Fibroblast of pulmonary artery (primary cell): ENCODE results near the gene BEGAIN.

Experiments
- DNase-seq: peaks from one replicate; pipeline ENCODE4 v3.0.0-alpha.2; 2010; ENCODE audit warnings: low read depth
- H3K4me3 ChIP-seq: replicated peaks from 2 replicates; pipeline ENCODE4 v1.5.1; 2011; ENCODE audit warnings: low read depth, mild to moderate bottlenecking, control low read depth, low read length, moderate library complexity
- TF ChIP-seq, protein P1 (sequence below): IDR thresholded peaks from 2 replicates; pipeline ENCODE4 v1.5.1; 2011; ENCODE audit warnings: mild to moderate bottlenecking, control low read depth, low read length, inconsistent platforms; ENCODE audit errors: missing control alignments

The BEGAIN gene

GRCh38 chr14:100526057-100526456 lies 61.2 kb downstream of the BEGAIN start:
- H3K4me3 ChIP-seq, result no peak overlapping the region
- no peak for DNase-seq
- TF ChIP-seq, protein P1, sequence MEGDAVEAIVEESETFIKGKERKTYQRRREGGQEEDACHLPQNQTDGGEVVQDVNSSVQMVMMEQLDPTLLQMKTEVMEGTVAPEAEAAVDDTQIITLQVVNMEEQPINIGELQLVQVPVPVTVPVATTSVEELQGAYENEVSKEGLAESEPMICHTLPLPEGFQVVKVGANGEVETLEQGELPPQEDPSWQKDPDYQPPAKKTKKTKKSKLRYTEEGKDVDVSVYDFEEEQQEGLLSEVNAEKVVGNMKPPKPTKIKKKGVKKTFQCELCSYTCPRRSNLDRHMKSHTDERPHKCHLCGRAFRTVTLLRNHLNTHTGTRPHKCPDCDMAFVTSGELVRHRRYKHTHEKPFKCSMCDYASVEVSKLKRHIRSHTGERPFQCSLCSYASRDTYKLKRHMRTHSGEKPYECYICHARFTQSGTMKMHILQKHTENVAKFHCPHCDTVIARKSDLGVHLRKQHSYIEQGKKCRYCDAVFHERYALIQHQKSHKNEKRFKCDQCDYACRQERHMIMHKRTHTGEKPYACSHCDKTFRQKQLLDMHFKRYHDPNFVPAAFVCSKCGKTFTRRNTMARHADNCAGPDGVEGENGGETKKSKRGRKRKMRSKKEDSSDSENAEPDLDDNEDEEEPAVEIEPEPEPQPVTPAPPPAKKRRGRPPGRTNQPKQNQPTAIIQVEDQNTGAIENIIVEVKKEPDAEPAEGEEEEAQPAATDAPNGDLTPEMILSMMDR, result no peak

- DNase-seq, result no peak
- H3K4me3 ChIP-seq, result no peak overlapping the region
- TF ChIP-seq, protein P1, result no peak
Measured at GRCh38 chr14:100525615-100526014, 61.6 kb downstream of the BEGAIN start.

DNA sequence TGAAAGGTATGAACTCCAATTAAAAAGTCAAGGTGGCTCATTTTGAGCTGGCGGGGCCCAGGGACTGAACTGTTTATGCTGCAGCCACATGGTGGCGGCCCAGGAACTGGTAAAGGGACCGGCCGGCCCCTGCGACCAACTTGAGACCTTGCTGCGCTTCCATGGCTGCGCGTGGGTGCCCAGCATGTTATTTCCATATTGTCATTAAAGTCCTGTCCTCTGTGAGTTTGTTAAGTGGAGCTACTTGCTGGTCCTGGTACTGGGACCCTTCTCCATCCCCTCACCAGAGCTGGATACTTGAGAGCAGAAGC lies 62.3 kb downstream of the BEGAIN start:
- TF ChIP-seq, protein P1, result no peak
- H3K4me3 ChIP-seq, result no peak overlapping the region
- DNase-seq, result no peak

- DNase-seq, result no peak
- TF ChIP-seq, protein P1, result no peak
- no peak overlapping the region for H3K4me3 ChIP-seq
Measured at GRCh38 chr14:100524233-100524932, 62.8 kb downstream of the BEGAIN start.

GRCh38 chr14:100523843-100524169 lies 63.4 kb downstream of the BEGAIN start:
- H3K4me3 ChIP-seq, result no peak overlapping the region
- TF ChIP-seq, protein P1, result no peak
- DNase-seq, result no peak

DNA sequence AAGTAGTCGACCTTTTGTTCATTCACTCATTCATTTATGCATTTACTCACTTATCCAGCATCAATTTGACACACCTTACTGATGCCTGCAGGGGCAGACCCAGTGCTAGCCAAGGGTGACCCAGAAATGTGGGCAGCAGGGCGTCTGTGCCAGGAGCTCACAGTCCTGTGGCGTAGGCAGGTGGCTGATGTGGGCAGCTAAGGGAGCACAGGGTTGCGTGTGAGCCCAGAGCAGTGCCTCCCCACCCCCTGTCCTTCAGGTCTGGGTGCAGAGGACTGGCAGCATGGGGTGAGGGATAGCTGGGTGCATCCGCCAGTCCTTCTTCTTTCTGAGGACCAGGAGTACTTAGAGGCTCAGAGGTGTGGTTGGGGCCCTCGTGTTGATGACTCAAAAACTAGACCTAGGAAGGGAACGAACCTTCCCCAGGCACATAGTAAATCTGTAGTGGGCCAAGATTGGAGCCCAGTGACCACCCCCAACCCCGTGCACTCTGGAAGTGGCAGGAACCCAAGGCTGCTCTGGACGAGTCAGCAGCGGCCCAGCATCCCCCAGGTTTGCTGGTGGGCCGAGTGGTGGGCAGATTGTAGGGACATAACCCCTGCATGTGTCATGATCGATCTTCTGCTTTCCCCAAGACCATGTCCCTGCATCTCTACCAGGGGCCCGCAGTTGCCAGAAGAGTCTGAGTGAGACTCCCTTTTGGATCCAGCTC lies 63.9 kb downstream of the BEGAIN start:
- no peak overlapping the region for H3K4me3 ChIP-seq
- TF ChIP-seq, protein P1, result no peak
- DNase-seq, result no peak
